ENCODE results near the gene ASIC5. TPM values are rescaled to one million over a fixed set of nuclear protein-coding genes. Genes with fewer than 3 reads are reported as not detected.
A peak's percentile ranks its signal among the peaks of the same experiment; 100 is the strongest.

ASIC5 gene
- total and polyA plus RNA-seq, 2 donors (not counting 1 experiment from before 2014, with no cell fraction given) = not detected

- Mint-ChIP-seq H3K27me3 (peaks cover 4% of the 10 kb centered on the region), H3K27ac (no peak overlapping the region), H3K4me3 (no peak overlapping the region), H3K9me3 (ENCODE audit: insufficient read depth) (no peaks in the 10 kb centered on the region), H3K4me1 (no peaks in the 10 kb centered on the region)
- peak; percentile 57 for ATAC-seq (ENCODE audit: low read depth)
- peak overlapping the region; percentile 51 for H2AFZ ChIP-seq (ENCODE audit: insufficient read depth, low read depth, low read length, poor library complexity, severe bottlenecking)
- peak; percentile 59 for DNase-seq
- POLR2A ChIA-PET = no interaction called here
- no peak overlapping the region for H3K4me2 ChIP-seq (replicated peaks; ENCODE audit: low read depth, low read length, poor library complexity, severe bottlenecking)
- no peaks in the 10 kb centered on the region for H3K4me1 ChIP-seq (ENCODE audit: control insufficient read depth in 2 of 2, insufficient read depth in 2 of 2, low read length in 2 of 2)
- intact Hi-C loops (cut with micrococcal nuclease) = no loop called here
- no peak for TF ChIP-seq EZH2 (IDR thresholded peaks at IDR 0.05; ENCODE audit: borderline replicate concordance, insufficient read depth, low read depth, low read length, poor library complexity, severe bottlenecking)
- peak; percentile 53 for TF ChIP-seq CTCF (IDR thresholded peaks at IDR 0.05)
- H3K27me3 ChIP-seq (replicated peaks in 1 of 4; ENCODE audit: control extremely low read depth in 1 of 4, control insufficient read depth in 3 of 4, insufficient read depth in 4 of 4, low read length in 3 of 4) = no peaks in the 10 kb centered on the region
- H3K36me3 ChIP-seq (replicated peaks in 1 of 2; ENCODE audit: control extremely low read depth in 1 of 2, control insufficient read depth in 1 of 2, extremely low read depth in 1 of 2, insufficient read depth in 2 of 2, low read length in 1 of 2) = no peaks in the 10 kb centered on the region
- H3K27ac ChIP-seq (ENCODE audit: low read length in 2 of 2) = no peak overlapping the region
- no peak overlapping the region for H3K9ac ChIP-seq (ENCODE audit: low read length)
- no peaks in the 10 kb centered on the region for H3K9me3 ChIP-seq (ENCODE audit: control extremely low read depth in 1 of 3, control insufficient read depth in 2 of 3, insufficient read depth in 1 of 3, low read length in 2 of 3)
- no peaks in the 10 kb centered on the region for H3K79me2 ChIP-seq (ENCODE audit: control insufficient read depth, insufficient read depth, low read length)
- no peaks in the 10 kb centered on the region for H4K20me1 ChIP-seq (ENCODE audit: control insufficient read depth, insufficient read depth, low read length, poor library complexity, severe bottlenecking)
- H3K4me3 ChIP-seq (ENCODE audit: control extremely low read depth in 1 of 5, extremely low read depth in 1 of 5, insufficient read depth in 1 of 5, low read depth in 2 of 5, low read length in 4 of 5) = no peak overlapping the region
- CTCF ChIA-PET = interaction anchor here (0.8 to 1.6 kb wide), 7 partner anchors 22 to 981 kb away, joined by 3 to 7 read pairs (median 3); no protein-coding TSS in a partner anchor
- WGBS (ENCODE audit: insufficient coverage) = 0% methylated on average over 2 of the region's 5 CpGs
Observed at GRCh38 chr4:155787113-155787710, 78.9 kb downstream of the ASIC5 start.

GRCh38 chr4:155785828-155786227 lies 80.2 kb downstream of the ASIC5 start:
- H3K4me1 Mint-ChIP-seq = no peaks in the 10 kb centered on the region
- no peak for DNase-seq
- no CpG with 5 or more reads among the region's 1 CpG for WGBS (ENCODE audit: insufficient coverage)
- no peak overlapping the region for H3K4me3 Mint-ChIP-seq
- H3K4me1 ChIP-seq (ENCODE audit: control insufficient read depth in 2 of 2, insufficient read depth in 2 of 2, low read length in 2 of 2) = no peaks in the 10 kb centered on the region
- H3K27me3 ChIP-seq (replicated peaks in 1 of 4; ENCODE audit: control extremely low read depth in 1 of 4, control insufficient read depth in 3 of 4, insufficient read depth in 4 of 4, low read length in 3 of 4) = no peaks in the 10 kb centered on the region
- H3K4me3 ChIP-seq (ENCODE audit: control extremely low read depth in 1 of 5, extremely low read depth in 1 of 5, insufficient read depth in 1 of 5, low read depth in 2 of 5, low read length in 4 of 5) = no peak overlapping the region
- H3K27ac ChIP-seq (ENCODE audit: low read length in 2 of 2) = no peak overlapping the region
- no peak overlapping the region for H3K9ac ChIP-seq (ENCODE audit: low read length)
- ChIA-PET CTCF (no interaction called here), POLR2A (no interaction called here)
- no peaks in the 10 kb centered on the region for H4K20me1 ChIP-seq (ENCODE audit: control insufficient read depth, insufficient read depth, low read length, poor library complexity, severe bottlenecking)
- no peak overlapping the region for H2AFZ ChIP-seq (ENCODE audit: insufficient read depth, low read depth, low read length, poor library complexity, severe bottlenecking)
- TF ChIP-seq EZH2 (IDR thresholded peaks at IDR 0.05; ENCODE audit: borderline replicate concordance, insufficient read depth, low read depth, low read length, poor library complexity, severe bottlenecking) = no peak
- no peak for TF ChIP-seq CTCF (IDR thresholded peaks at IDR 0.05)
- H3K9me3 ChIP-seq (ENCODE audit: control extremely low read depth in 1 of 3, control insufficient read depth in 2 of 3, insufficient read depth in 1 of 3, low read length in 2 of 3) = no peaks in the 10 kb centered on the region
- H3K36me3 ChIP-seq (replicated peaks in 1 of 2; ENCODE audit: control extremely low read depth in 1 of 2, control insufficient read depth in 1 of 2, extremely low read depth in 1 of 2, insufficient read depth in 2 of 2, low read length in 1 of 2) = no peaks in the 10 kb centered on the region
- H3K27me3 Mint-ChIP-seq = peaks cover 4% of the 10 kb centered on the region
- H3K9me3 Mint-ChIP-seq (ENCODE audit: insufficient read depth) = no peaks in the 10 kb centered on the region
- H3K79me2 ChIP-seq (ENCODE audit: control insufficient read depth, insufficient read depth, low read length) = no peaks in the 10 kb centered on the region
- intact Hi-C loops (cut with micrococcal nuclease) = no loop called here
- no peak overlapping the region for H3K4me2 ChIP-seq (replicated peaks; ENCODE audit: low read depth, low read length, poor library complexity, severe bottlenecking)
- ATAC-seq (ENCODE audit: low read depth) = no peak
- no peak overlapping the region for H3K27ac Mint-ChIP-seq

All from B cell (primary cell).